GM21717 (cell line): ENCODE measurements around the gene SLCO2B1.

Experiments used
- ATAC-seq: cut with Tn5 transposase; IDR thresholded peaks from one replicate; pipeline ENCODE4 v1.9.1; 2021; ENCODE audit warnings: mild to moderate bottlenecking, moderate library complexity; ENCODE audit not compliant: unreplicated experiment

Gene SLCO2B1

DNA sequence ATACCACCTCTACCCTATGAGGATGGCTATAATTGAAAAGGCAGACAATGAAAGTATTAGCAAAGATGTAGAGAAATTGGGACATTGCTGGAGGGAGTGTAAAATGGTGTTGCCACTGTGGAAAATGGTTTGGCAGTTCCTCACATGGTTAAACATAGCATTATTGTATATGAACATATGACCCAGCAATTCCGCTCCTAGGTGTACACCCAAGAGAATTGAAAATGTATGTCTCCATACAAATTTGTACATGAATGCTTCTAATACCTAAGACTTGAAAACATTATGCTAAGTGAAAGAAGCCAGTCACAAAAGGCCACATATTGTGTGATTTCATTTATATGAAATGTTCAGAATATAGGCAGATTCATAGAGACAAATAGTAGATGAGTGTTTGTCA, 10.0 kb downstream of the SLCO2B1 start:
- ATAC-seq, result no peak

DNA sequence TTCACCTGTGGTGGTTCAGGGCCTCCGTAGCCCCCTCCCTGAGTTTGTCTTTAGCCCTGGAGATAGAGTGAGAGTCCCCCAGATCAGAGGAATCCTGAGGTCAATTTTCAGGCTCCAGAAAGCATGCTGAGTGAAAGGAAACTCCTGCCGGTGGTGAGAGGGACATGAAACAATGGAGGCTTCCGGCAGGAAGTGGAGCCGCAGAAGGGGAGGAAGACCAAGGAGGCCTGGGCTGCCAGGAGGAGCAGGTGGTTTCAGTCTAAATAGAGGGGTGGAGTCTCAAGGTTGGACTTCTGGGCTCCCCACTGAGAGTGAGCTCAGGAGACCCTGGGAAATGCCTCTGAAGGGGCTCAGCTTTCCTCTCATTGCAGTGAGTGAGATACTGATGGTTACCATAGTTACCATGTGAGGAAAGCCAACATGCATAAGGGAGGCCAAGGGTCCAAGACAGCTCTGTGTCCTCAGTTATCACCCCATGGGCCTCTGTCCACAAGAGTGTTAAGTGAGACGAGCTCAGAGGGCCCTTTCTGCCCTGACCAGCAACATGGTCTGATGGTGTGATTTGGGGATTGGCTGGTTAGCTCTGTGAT, 10.7 kb downstream of the SLCO2B1 start:
- ATAC-seq, result no peak

DNA sequence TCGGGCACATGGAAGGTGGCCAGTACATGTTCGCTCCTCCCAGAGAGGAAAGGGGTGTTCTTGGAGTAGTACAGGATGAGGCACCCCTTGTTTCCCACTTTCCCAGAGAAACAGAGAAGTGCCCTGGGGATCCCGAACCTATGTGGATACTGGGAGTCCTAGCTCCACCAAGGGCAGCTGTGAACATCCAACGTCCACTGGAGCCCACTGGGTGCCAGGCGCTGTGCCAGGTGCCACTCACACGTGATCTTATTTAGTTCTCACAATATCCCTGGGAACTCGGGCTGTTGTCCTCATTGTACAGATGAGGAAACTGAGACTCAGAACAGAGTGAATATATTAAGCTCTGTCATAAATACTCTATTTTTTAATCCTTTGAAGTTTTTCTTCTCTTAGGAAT, 12.0 kb downstream of the SLCO2B1 start:
- ATAC-seq, result no peak

DNA sequence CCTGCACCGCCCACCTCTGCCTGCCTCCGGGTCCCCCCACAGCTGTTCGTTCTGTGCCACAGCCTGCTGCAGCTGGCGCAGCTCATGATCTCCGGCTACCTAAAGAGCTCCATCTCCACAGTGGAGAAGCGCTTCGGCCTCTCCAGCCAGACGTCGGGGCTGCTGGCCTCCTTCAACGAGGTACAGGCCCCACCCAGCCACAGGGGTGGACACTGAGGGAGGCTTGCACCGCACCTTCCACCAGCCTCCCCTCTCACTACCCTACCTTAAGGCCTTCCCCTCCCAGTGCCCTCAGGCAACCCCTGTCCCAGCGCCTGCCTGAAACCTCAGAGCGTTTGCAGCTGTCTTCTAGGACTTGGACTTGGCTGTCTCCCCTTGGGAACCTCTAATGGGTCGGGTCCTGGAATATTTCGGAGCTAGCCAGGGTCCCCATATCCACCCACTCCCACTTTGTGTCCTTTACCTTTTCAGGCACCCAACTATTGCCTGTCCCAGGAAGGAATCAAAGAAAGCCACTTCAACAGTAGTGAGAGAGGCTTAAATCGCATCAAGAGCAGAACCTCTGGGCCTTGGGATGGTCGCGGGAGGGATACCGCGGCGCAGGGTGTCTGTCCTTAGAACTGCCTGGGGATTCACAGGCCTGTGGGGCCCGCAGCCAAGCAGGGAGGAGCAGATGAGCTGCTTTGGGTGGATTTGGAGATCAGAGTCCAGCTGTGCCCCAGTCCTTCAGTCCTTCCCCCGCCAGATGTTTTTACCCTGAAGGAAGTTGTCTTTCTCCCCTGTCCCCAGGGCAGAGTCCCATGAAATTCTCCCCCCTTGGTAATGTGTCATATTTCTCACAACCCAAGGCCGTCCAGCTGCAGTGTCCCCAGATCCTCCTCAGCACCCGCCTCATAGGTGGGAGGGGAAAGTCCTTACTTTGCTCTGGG, 13.3 kb downstream of the SLCO2B1 start:
- no peak for ATAC-seq

DNA sequence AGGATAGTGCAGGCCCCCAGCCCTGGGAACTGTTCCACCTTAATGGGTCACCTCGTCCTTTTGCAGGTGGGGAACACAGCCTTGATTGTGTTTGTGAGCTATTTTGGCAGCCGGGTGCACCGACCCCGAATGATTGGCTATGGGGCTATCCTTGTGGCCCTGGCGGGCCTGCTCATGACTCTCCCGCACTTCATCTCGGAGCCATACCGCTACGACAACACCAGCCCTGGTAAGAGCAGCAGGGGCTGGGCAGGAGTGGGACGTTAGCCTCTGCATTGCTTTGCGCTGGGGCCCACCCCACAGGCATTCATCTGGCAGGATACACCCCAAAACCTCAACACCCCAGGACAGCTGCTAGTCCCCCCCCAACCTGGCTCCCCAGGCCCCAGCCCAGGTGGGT, 14.8 kb downstream of the SLCO2B1 start:
- no peak for ATAC-seq

DNA sequence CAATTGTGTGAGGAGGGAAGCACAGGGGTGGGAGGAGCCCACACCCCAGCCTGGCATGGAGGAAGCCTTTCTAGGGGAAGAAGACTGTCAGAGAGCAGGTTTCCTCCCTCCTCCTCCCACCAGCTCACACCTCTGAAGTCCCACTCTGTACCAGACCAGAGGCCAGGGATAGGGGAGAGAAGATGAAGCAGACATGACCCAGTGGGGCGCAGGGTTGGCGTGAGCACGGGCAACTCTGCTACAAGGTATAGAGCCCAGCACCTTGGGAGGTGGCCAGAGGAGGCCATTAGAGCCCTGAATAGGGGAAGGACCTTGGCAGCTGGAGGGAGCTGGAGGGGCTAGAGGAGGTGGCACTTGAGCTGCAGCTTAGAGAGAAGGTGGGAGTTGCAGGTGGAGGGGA, 15.9 kb downstream of the SLCO2B1 start:
- no peak for ATAC-seq

DNA sequence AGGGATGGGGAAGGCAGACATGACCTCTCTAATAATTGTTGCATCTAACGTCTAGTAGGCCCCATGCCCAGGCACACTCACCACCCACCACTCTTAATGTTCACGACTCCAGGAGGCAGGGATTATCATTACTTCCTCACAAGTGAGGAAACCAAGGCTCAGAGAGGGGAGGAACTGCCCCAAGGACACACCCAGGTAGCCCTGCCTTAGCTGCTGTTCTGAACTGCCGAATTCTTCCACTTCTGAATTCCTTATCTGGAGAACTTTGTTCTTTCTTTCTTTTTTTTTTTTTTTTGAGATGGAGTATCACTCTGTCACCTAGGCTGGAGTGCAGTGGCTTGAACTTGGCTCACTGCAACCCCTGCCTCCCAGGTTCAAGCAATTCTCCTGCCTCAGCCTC, 16.7 kb downstream of the SLCO2B1 start:
- ATAC-seq, result no peak

DNA sequence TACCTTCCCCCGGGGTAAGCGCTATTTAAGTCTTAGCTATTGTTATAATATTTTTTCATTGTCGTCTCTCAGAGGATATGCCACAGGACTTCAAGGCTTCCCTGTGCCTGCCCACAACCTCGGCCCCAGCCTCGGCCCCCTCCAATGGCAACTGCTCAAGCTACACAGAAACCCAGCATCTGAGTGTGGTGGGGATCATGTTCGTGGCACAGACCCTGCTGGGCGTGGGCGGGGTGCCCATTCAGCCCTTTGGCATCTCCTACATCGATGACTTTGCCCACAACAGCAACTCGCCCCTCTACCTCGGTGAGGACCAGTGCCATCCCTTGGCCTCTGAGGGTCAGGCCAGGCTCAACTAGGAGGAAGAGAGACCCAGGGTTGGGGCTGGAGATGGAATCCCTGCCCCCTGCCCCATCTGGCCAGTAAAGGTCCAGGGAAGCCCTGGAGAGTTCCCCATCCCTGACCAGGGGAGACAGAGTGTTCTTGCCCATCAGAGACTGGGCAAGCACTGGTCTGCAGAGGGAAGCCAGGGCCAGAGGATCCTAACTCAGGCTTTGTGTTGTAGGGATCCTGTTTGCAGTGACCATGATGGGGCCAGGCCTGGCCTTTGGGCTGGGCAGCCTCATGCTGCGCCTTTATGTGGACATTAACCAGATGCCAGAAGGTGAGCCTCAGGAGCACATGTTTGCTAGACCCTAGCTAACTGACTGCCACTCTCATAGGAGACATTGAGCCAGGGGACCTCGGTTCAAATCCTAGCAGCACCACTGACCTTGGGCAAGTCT, 18.4 kb downstream of the SLCO2B1 start:
- no peak for ATAC-seq

DNA sequence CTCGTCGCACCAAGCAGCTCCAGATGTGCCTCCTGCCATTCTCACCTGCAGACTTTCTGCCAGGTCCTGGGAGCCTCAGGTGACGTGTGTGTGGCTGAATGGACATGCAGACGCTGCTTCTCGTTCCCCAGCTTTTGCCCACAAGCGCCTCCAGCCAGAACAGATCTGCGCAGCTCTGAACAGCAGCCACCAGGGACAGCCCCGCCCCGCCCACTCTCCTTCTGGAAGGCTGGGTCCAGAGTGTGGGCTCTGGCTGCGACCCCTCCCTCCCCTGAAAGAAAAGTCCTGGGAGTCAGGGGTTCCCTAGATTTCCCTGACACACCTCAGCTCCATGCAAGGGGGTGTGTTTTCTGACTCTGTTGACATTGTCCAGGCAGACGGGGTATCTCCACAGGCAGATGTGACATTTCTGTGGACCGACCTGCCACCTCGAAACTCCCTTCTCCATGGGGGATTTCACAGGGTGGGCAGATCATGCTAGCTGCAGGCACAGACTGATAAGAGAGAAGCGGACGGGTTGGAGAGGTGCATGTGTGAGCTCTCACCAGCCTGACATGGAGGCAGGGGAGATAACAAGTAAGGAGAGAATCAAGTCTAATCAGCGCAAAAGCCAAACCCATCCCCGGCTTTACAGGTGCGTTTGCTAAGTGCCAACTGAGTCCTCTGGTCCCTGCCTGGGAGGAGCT, 19.8 kb downstream of the SLCO2B1 start:
- ATAC-seq, result no peak

DNA sequence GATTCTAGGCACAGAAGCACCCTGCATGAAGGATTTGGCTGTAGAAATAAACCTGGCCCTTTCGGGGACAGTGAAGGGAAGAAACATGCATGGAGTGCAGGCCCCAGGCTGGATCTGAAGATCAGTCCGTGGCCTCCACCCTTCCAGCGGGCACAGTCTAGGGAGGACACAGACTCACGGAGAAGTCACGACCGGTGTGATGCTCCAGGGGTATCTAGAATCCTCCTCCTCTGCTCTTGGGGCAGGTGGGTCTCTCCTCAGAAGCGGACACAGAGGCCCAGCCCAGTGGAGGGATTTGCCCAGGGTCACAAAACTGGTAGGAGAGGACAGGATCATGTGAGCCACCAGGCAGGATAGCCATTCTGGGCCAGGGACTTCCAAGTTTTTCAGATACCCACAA, 22.4 kb downstream of the SLCO2B1 start:
- ATAC-seq, result no peak

DNA sequence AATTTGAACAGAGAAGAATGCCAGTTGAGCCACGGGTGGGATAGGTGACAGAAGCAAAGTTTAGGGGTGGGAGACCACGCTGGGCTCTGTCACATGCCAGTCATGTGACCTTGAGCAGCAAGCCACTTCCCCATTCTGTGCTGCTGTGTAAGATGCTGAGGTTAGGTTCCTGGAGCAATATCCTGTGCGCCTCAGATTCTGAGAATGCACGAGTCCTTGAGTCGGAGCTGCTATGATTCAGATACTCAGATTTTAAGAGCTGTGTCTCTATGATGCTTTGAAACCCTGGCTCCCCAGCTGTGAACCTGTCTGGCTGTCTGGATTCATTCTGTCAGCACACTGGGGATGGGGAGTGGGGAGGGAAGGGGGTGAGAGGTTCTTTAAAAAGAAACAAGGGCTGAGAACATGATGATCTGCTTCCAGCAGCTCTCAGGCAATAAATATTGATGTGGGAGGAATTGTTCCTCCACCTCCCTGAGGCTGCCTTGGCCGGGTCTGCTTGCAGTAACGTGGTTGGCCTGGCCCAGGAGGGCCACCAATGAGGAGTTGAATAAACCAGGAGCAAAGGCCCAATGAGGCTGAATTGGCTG, 24.0 kb downstream of the SLCO2B1 start:
- ATAC-seq, result no peak

DNA sequence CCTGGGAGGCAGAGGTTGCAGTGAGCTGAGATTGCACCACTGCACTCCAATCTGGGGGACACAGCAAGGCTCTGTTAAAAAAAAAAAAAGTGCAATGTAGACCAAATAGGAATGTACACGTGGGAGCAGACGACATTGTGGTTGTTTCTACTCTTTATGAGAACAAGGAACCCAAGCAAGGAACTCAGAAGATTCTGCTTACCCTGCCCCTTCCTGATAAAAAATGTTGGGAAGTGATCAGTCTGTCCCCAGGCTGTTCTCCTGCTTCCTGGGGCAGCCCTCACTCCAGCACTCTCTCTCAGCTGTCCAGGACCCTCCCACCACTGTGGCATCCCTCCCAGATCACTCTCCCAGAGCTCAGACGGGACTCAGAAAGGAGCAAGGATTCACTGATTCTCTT, 31.8 kb downstream of the SLCO2B1 start:
- ATAC-seq, result no peak

DNA sequence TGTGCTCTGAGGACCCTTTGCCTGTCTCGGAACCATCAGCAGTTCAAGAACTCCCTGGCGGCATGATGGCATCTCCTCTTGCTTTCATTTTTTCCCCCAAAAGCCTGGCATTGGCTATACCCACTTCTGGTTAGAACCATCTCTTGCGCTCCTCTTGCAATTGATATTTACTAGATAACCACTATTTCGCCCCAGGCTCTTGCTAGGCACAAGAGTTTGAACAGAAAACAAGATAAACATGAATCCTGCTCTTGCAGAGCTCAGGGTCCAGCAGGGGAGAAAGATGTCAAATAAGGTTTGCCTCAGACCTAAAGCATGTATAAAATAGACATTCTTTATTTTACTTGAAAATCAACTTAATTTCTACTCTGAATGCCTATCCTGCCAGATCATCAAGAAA, 33.1 kb downstream of the SLCO2B1 start:
- no peak for ATAC-seq

DNA sequence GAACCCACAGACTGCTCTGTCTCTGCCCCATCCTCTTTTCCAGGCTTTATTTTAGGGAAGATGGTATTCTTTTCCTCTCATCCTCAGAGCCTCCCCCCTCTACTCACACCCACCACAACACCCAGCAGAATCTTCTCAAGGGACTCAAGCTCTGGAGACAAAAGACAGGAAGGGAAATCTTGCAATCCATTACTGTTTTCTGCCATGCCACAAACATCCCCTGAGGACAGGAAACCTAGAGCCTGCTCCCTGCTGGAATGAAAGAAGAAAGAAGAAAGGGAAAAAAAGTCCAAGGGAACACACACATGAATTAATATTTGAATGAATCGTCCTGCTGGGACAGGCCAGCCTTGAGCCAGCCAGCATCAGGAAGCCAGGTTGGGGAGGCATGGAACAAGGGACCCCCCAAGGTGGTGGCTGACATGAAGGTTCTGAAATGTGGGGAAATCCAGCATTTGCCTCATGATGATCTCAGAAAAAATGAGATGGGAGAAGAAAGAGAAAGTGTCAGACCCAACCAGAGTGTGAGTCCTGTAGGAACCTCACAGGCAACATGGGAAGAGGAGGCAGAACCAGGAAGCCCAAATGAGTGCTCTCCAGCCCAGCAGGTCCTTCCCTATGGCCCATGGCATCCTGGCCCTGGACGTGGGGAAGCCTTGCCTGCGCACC, 34.0 kb downstream of the SLCO2B1 start:
- ATAC-seq, result no peak

DNA sequence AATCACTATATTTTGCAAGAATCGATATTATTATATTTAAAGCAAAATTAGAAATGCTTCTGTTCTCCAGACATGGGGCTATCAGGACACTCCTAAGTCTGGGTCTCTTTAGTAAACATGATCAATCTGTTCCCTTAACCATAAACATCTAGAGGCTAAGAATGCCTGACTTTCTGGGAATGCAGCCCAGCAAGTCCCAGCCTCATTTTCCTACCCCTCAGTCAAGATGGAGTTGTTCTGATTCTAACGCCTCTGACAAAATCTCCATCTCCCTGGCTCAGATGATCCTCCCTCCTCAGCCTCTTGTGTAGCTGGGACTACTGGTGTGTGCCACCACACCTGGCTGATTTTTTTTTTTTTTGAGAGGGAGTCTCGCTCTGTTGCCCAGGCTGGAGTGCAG, 35.0 kb downstream of the SLCO2B1 start:
- no peak for ATAC-seq

DNA sequence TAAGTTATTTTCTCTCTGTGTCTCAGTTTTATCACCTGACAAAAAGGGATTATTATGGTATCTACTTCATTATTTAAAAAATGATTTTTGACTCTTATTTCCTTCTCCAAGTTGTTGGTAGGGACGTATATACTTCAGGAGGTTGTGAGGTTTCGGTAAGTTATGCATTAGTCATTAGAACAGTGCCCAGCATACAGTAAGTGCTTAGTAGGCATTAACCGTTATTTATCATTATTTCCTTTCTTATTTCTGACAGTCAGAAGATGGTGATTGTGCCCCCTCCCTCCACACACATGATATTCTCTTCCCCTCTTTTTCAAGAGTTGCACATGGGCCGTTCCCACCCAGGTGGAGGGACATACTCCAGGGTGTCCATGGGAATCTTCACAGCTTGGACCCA, 36.1 kb downstream of the SLCO2B1 start:
- ATAC-seq, result no peak

DNA sequence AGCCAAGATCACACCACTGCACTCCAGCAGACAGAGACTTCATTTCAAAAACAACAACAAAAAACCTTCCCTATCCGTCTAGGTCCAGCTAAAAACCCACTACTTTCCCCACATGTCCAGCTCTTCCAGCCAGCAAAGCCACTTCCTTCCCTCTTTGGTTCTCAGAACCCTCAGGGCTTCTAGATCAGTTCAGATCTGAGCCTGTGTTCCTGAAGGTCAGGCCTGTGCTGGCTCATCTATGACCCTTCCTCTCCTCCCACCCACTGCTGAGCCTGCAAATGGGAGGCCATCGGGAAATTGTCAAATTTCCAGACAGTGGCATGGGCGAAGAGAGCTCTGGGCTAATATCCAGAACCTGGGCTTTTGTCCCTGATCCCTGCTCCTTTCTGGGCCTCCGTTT, 37.8 kb downstream of the SLCO2B1 start:
- ATAC-seq, result no peak

DNA sequence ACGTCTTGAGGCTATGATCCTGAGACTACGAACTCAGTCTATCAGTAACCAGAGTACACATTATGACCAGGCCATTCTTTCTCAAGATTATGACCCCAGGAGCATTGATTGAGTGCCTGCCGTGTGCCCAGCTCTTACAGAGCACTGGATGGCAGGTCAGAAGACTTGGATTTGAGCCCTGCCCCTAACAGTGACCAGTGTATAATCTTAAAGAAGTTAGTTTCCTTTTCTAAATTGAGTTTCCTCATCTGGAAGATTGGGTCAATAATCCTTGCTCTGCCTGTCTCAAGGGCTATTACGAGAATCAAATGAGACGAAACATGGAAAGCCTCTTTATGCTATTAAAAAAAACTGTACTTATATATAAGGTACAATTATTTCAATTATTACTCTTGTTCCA, 38.2 kb downstream of the SLCO2B1 start:
- ATAC-seq, result no peak

DNA sequence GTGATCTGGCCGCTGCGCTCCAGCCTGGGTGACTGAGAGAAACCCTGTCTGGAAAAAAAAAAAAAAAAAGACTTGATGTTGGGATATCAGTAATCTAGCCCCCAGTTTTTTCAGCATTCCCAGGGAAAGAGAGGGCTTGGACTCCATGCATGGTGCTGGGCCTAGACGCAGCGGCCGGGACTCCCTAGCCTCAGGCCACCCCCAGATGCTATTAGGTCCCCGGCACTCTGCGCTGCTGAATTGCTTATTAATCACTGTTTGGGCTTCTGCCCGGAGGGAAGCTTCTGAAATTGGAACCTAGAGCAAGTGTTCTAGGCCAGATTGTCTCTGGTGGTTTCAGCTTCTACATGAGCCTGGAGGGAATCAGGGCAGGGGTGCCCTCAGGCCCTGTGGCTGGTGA, 39.0 kb downstream of the SLCO2B1 start:
- ATAC-seq, result no peak

DNA sequence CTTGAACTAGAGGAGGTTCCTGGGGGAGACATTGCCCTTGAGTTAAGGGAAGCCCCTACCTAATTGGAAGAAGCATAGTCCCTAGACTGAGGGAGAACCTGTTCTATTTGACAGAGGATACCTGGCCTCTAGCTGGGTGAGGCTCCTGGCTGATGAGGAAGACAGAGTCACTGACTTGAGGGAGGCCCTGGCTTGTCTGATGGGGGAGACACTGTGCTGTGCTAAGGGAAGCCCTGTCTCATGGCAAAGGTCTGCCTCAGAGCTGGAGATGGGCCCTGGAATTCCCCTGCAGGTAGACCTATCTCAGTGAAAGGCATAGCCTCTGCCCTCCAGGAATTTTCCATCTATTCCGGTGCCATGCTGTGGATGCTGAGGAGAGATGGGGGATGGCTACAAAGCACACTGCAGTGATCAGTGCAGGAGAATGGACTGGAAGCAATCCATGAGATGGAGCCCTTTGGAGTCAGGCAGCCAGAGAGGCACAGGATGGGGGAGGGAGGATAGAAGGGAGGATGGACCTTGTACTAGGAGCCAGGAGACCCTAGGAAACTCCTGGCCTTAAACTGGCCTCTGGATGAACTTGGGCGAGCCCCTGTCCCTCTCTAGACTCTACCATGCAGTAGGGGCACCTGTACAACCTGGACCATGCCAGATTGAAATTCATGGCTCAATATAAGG, 39.9 kb downstream of the SLCO2B1 start:
- ATAC-seq, result no peak
